Measurements from ENCODE around the gene PCNX4. TPM values are rescaled to one million over a fixed set of nuclear protein-coding genes. Genes with fewer than 3 reads are reported as not detected.

Gene PCNX4
- polyA plus RNA-seq, 3 donors = 13.1 to 18.4 (median 16.7) TPM

DNA sequence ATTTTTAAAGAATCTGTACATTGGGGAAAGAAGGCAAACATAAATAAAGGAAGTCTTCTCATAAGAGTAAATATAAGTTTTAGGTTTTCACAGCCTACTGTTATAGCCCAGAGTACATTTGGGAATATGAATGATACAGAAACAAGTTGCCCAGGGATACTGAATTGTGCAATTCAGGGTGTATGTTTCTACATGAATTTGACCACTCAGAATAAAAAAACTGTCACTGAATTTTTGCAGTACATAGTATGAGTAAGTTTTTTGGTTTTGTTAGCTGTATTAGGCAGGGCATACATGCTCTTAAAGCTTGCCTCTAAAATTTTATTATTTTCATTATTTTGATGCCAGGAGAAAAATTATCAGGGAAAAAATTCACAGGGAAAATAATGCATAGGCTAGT, 6.6 kb upstream of the PCNX4 start:
- no peaks in the 10 kb centered on the region for H3K4me1 ChIP-seq (ENCODE audit: control insufficient read depth in 1 of 2, insufficient read depth in 2 of 2, low read length in 2 of 2)
- Mint-ChIP-seq H3K9me3 (no peaks in the 10 kb centered on the region), H3K4me3 (no peak overlapping the region), H3K36me3 (no peaks in the 10 kb centered on the region), H3K27me3 (ENCODE audit: low read depth in 3 of 3) (no peaks in the 10 kb centered on the region), H3K27ac (no peak overlapping the region), H3K4me1 (peaks cover 6% of the 10 kb centered on the region)
- no peaks in the 10 kb centered on the region for H4K20me1 ChIP-seq (ENCODE audit: insufficient read depth, low read length)
- no peaks in the 10 kb centered on the region for H3K36me3 ChIP-seq (replicated peaks in 1 of 2; ENCODE audit: control insufficient read depth in 1 of 2, insufficient read depth in 2 of 2, low read length in 2 of 2)
- no peak for DNase-seq
- no peak overlapping the region for H3K4me2 ChIP-seq (replicated peaks; ENCODE audit: extremely low read depth, low read length, poor library complexity, severe bottlenecking)
- H3K27ac ChIP-seq (ENCODE audit: low read depth in 1 of 2, low read length in 2 of 2) = no peak overlapping the region
- H2AFZ ChIP-seq (ENCODE audit: insufficient read depth, low read depth, low read length, poor library complexity, severe bottlenecking) = no peak overlapping the region
- no peak overlapping the region for H3K4me3 ChIP-seq (replicated peaks in 1 of 3; ENCODE audit: low read depth in 2 of 3, low read length in 3 of 3)
- no peaks in the 10 kb centered on the region for H3K79me2 ChIP-seq (ENCODE audit: insufficient read depth, low read length)
- TF ChIP-seq, protein P1, sequence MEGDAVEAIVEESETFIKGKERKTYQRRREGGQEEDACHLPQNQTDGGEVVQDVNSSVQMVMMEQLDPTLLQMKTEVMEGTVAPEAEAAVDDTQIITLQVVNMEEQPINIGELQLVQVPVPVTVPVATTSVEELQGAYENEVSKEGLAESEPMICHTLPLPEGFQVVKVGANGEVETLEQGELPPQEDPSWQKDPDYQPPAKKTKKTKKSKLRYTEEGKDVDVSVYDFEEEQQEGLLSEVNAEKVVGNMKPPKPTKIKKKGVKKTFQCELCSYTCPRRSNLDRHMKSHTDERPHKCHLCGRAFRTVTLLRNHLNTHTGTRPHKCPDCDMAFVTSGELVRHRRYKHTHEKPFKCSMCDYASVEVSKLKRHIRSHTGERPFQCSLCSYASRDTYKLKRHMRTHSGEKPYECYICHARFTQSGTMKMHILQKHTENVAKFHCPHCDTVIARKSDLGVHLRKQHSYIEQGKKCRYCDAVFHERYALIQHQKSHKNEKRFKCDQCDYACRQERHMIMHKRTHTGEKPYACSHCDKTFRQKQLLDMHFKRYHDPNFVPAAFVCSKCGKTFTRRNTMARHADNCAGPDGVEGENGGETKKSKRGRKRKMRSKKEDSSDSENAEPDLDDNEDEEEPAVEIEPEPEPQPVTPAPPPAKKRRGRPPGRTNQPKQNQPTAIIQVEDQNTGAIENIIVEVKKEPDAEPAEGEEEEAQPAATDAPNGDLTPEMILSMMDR (IDR thresholded peaks at IDR 0.05) = no peak
- H3K9ac ChIP-seq (ENCODE audit: insufficient read depth, low read length, poor library complexity, severe bottlenecking) = no peak overlapping the region
- H3K27me3 ChIP-seq (ENCODE audit: control insufficient read depth in 2 of 2, insufficient read depth in 2 of 2, low read length in 2 of 2) = no peaks in the 10 kb centered on the region
- H3K9me3 ChIP-seq (replicated peaks in 1 of 2; ENCODE audit: control insufficient read depth in 1 of 2, insufficient read depth in 1 of 2, low read length in 2 of 2) = no peaks in the 10 kb centered on the region
- intact Hi-C loops (cut with micrococcal nuclease) = no loop called here

DNA sequence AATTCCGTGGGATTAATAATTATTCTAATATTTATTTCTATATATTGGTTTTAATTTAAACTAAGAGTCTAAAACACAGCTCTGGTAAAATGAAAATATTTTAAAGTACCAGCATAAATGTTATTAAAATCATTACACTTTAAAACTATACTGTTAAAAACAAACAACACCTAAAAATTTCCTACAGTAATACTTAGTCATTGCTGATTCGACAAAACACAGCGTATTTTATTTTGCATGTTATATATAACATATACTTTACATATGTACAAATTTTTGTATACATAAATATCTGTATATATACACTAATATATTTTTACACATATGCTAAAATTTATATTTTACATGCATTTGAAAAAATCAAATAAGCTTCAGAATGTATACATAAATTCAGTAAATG, 6.0 kb upstream of the PCNX4 start:
- no peak overlapping the region for H3K4me3 Mint-ChIP-seq
- H3K36me3 Mint-ChIP-seq = no peaks in the 10 kb centered on the region
- H3K27ac Mint-ChIP-seq = no peak overlapping the region
- Histone ChIP-seq H3K27me3 (ENCODE audit: control insufficient read depth in 2 of 2, insufficient read depth in 2 of 2, low read length in 2 of 2) (no peaks in the 10 kb centered on the region), H3K4me1 (ENCODE audit: control insufficient read depth in 1 of 2, insufficient read depth in 2 of 2, low read length in 2 of 2) (peaks cover 0 to under 1% of the 10 kb centered on the region in 2 donors), H3K4me2 (replicated peaks; ENCODE audit: extremely low read depth, low read length, poor library complexity, severe bottlenecking) (no peak overlapping the region), H2AFZ (ENCODE audit: insufficient read depth, low read depth, low read length, poor library complexity, severe bottlenecking) (no peak overlapping the region), H3K27ac (ENCODE audit: low read depth in 1 of 2, low read length in 2 of 2) (no peak overlapping the region), H3K4me3 (replicated peaks in 1 of 3; ENCODE audit: low read depth in 2 of 3, low read length in 3 of 3) (no peak overlapping the region), H3K9ac (ENCODE audit: insufficient read depth, low read length, poor library complexity, severe bottlenecking) (no peak overlapping the region), H3K79me2 (ENCODE audit: insufficient read depth, low read length) (no peaks in the 10 kb centered on the region), H3K9me3 (replicated peaks in 1 of 2; ENCODE audit: control insufficient read depth in 1 of 2, insufficient read depth in 1 of 2, low read length in 2 of 2) (no peaks in the 10 kb centered on the region), H3K36me3 (replicated peaks in 1 of 2; ENCODE audit: control insufficient read depth in 1 of 2, insufficient read depth in 2 of 2, low read length in 2 of 2) (no peaks in the 10 kb centered on the region), H4K20me1 (ENCODE audit: insufficient read depth, low read length) (no peaks in the 10 kb centered on the region)
- intact Hi-C loops (cut with micrococcal nuclease) = no loop called here
- H3K9me3 Mint-ChIP-seq = no peaks in the 10 kb centered on the region
- no peaks in the 10 kb centered on the region for H3K27me3 Mint-ChIP-seq (ENCODE audit: low read depth in 3 of 3)
- no CpG with 5 or more reads among the region's 3 CpGs for WGBS (ENCODE audit: insufficient coverage)
- peaks cover 10% of the 10 kb centered on the region for H3K4me1 Mint-ChIP-seq
- no peak for DNase-seq
- TF ChIP-seq, protein P1 (IDR thresholded peaks at IDR 0.05) = no peak
